K562 (cell line): ENCODE results near the gene GATAD2B. TPM values are rescaled to one million over a fixed set of nuclear protein-coding genes. Genes with fewer than 3 reads are reported as not detected.

ENCODE experiments used
- CBX3 ChIP-seq, 2 experiments: IDR thresholded peaks; 1 replicate in 1 of 2; 2 replicates in 1 of 2; pipeline ENCODE4 v1.6.1; 2012; ENCODE audit warnings: inconsistent platforms in 2 of 2, low read length in 2 of 2, borderline replicate concordance in 1 of 2, control low read depth in 1 of 2
- EWSR1 ChIP-seq: fragments of 450-650 bp; IDR thresholded peaks from 2 replicates; pipeline ENCODE4 v1.6.1; 2018; ENCODE audit warnings: borderline replicate concordance, mild to moderate bottlenecking, low read depth, moderate library complexity; ENCODE audit not compliant: partially characterized antibody
- HNRNPLL ChIP-seq: fragments of 200-400 bp; formaldehyde crosslinking; IDR thresholded peaks from 2 replicates; pipeline ENCODE4 v1.6.1; 2017; ENCODE audit warnings: low read length, low read depth, mild to moderate bottlenecking; ENCODE audit not compliant: poor library complexity, severe bottlenecking
- KLF10 ChIP-seq: fragments of 250-450 bp; sonication (Bioruptor Pico); IDR thresholded peaks from 2 replicates; pipeline ENCODE4 v1.6.1; 2021; ENCODE audit warnings: matching md5 sums
- LCOR ChIP-seq: sonication (generic); formaldehyde crosslinking; IDR thresholded peaks from 2 replicates; pipeline ENCODE4 v1.8.0; 2022; ENCODE audit warnings: mild to moderate bottlenecking, missing genetic modification reagents
- MTA3 ChIP-seq: fragments of 450-650 bp; formaldehyde crosslinking; IDR thresholded peaks from 2 replicates; pipeline ENCODE4 v1.6.1; 2017; ENCODE audit warnings: mild to moderate bottlenecking, borderline replicate concordance
- MYC ChIP-seq, 2 experiments: fragments of 250-450 bp in 1 of 2; sonication (Bioruptor Pico) in 1 of 2; IDR thresholded peaks; 2 replicates each; pipeline versions ENCODE4 v1.5.1 to v1.6.1; 2012 to 2021; ENCODE audit warnings: low read depth in 2 of 2, borderline replicate concordance in 1 of 2, improper control_type of control experiment in 1 of 2, low read length in 1 of 2, mild to moderate bottlenecking in 1 of 2, moderate library complexity in 1 of 2
- ZNF316 ChIP-seq: fragments of 450-650 bp; IDR thresholded peaks from 2 replicates; pipeline ENCODE4 v1.6.1; 2016
- polyA plus RNA-seq, 8 experiments: library from polyadenylated mRNA; depleted of rRNA in 4 of 8; stranded (reverse) in 5 of 8; unstranded in 3 of 8; fragments of >200 nt; fragmentation: Nextera tagmentation in 2 of 8; fragmentation: Illumina TruSeq in 1 of 8; extraction: Ambion mirVana in 2 of 8; extraction: Trizol in 1 of 8; gene quantifications; 2 replicates each; pipeline versions ENCODE4 v1.2.1 to v1.2.3, GENCODE V29; 2011 to 2014; ENCODE audit warnings: inconsistent platforms in 1 of 8, missing spikeins in 1 of 8
- total RNA-seq, 7 experiments: library from RNA; depleted of rRNA in 6 of 7; stranded (reverse); fragments of >200 nt in 6 of 7; fragmentation: Illumina TruSeq in 2 of 7; extraction: Trizol in 2 of 7; gene quantifications; 2 replicates each; pipeline versions ENCODE4 v1.2.1 to v1.2.3, GENCODE V29; 2011 to 2021; ENCODE audit warnings: low replicate concordance in 1 of 7
- TF ChIP-seq, protein P1 (sequence below), 3 experiments: fragments of 200-800 bp in 1 of 3; fragments of 250-450 bp in 1 of 3; fragments of 450-650 bp in 1 of 3; sonication (Bioruptor Pico) in 1 of 3; sonication (Bioruptor generic) in 1 of 3; formaldehyde crosslinking in 1 of 3; IDR thresholded peaks; 2 replicates each; pipeline versions ENCODE4 v1.6.1 to v1.8.0; 2016 to 2022; ENCODE audit warnings: mild to moderate bottlenecking in 2 of 3, missing genetic modification characterization in 2 of 3, missing compliant biosample characterization in 1 of 3, moderate library complexity in 1 of 3
- TF ChIP-seq, protein P2 (sequence below): fragments of 450-650 bp; IDR thresholded peaks from 2 replicates; pipeline ENCODE4 v1.6.1; 2016; ENCODE audit warnings: low read depth
- TF ChIP-seq, protein P3 (sequence below): fragments of 250-450 bp; sonication (Bioruptor Pico); IDR thresholded peaks from 2 replicates; pipeline ENCODE4 v1.4.0; 2020; ENCODE audit warnings: mild to moderate bottlenecking, moderate library complexity

The GATAD2B gene
- total and polyA plus RNA-seq, 9 of the 15 experiments (the other 6 are each of a cell fraction or from before 2014, with no cell fraction given): 1.5 to 40.2 (median 4.9) TPM

DNA sequence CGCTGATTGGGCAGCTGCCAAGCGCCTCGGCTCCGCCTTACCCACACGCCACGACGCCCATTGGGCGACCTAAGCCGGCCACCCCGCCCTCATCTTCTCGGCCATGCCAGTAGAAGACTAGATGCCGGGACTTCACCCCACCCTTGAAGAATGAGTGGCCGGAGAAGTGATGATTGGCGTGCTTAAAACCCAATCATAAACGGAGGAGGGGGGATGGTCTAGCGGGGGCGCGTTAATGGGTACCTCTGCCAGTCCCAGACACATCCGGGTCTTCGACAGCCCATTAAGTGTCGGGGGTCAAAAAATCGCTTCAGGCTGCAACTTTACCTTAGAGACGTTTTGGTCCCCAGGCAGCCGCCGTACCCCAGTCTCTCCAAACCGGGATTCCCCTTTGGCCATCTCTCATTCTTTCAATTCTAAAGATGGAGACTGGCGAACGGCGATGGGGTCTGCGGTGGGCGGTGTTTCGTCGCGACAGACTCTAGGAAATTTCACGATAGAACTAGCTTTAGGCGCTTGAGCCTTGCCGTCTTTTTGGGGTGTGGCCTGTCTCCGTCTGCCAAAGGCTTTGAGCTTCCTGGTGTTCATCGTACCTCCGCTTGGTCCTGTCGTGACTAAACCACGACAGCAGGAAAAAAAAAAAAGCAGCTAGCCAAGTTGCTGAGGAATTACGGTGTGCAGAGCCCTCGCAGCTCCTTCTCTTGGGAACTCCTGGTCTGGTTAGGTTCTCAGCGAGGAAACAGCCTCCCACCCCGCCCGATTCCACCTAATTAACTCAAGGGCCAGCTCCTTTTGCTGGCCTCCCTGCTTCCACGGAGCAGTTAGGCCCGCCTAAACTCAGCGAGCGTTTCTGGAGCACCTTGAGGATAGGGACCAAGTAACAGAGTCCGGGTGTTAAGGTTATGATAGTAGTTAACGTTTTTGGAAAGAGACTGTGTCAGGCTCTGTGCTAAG is at the start of gene GATAD2B (continued):
- TF ChIP-seq, protein P1, sequence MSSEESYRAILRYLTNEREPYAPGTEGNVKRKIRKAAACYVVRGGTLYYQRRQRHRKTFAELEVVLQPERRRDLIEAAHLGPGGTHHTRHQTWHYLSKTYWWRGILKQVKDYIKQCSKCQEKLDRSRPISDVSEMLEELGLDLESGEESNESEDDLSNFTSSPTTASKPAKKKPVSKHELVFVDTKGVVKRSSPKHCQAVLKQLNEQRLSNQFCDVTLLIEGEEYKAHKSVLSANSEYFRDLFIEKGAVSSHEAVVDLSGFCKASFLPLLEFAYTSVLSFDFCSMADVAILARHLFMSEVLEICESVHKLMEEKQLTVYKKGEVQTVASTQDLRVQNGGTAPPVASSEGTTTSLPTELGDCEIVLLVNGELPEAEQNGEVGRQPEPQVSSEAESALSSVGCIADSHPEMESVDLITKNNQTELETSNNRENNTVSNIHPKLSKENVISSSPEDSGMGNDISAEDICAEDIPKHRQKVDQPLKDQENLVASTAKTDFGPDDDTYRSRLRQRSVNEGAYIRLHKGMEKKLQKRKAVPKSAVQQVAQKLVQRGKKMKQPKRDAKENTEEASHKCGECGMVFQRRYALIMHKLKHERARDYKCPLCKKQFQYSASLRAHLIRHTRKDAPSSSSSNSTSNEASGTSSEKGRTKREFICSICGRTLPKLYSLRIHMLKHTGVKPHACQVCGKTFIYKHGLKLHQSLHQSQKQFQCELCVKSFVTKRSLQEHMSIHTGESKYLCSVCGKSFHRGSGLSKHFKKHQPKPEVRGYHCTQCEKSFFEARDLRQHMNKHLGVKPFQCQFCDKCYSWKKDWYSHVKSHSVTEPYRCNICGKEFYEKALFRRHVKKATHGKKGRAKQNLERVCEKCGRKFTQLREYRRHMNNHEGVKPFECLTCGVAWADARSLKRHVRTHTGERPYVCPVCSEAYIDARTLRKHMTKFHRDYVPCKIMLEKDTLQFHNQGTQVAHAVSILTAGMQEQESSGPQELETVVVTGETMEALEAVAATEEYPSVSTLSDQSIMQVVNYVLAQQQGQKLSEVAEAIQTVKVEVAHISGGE (CRISPR knock-in tag; IDR thresholded peaks at IDR 0.05): peak in 1 of 3 experiments; percentile 53; a peak in 1 of 6 replicates
- TF ChIP-seq HNRNPLL (peak; percentile 19), LCOR (peak; percentile 68; the same call in 1 of the 2 replicates), ZNF316 (no peak), MTA3 (peak; percentile 96), KLF10 (CRISPR knock-in tag) (no peak), MYC (IDR thresholded peaks at IDR 0.05; ENCODE audit: low read depth, low read length) (0 out of 2 replicates have a peak, but pooled peaks have one; percentile 7), MYC (CRISPR knock-in tag; IDR thresholded peaks at IDR 0.05; ENCODE audit: borderline replicate concordance, low read depth) (no peak), CBX3 (IDR thresholded peaks at IDR 0.05; ENCODE audit: borderline replicate concordance in 1 of 2, low read length in 2 of 2) (0 out of 3 replicates have a peak, but pooled peaks of 1 of the 2 experiments have one; percentile 66), EWSR1 (no peak)
- TF ChIP-seq, protein P2, sequence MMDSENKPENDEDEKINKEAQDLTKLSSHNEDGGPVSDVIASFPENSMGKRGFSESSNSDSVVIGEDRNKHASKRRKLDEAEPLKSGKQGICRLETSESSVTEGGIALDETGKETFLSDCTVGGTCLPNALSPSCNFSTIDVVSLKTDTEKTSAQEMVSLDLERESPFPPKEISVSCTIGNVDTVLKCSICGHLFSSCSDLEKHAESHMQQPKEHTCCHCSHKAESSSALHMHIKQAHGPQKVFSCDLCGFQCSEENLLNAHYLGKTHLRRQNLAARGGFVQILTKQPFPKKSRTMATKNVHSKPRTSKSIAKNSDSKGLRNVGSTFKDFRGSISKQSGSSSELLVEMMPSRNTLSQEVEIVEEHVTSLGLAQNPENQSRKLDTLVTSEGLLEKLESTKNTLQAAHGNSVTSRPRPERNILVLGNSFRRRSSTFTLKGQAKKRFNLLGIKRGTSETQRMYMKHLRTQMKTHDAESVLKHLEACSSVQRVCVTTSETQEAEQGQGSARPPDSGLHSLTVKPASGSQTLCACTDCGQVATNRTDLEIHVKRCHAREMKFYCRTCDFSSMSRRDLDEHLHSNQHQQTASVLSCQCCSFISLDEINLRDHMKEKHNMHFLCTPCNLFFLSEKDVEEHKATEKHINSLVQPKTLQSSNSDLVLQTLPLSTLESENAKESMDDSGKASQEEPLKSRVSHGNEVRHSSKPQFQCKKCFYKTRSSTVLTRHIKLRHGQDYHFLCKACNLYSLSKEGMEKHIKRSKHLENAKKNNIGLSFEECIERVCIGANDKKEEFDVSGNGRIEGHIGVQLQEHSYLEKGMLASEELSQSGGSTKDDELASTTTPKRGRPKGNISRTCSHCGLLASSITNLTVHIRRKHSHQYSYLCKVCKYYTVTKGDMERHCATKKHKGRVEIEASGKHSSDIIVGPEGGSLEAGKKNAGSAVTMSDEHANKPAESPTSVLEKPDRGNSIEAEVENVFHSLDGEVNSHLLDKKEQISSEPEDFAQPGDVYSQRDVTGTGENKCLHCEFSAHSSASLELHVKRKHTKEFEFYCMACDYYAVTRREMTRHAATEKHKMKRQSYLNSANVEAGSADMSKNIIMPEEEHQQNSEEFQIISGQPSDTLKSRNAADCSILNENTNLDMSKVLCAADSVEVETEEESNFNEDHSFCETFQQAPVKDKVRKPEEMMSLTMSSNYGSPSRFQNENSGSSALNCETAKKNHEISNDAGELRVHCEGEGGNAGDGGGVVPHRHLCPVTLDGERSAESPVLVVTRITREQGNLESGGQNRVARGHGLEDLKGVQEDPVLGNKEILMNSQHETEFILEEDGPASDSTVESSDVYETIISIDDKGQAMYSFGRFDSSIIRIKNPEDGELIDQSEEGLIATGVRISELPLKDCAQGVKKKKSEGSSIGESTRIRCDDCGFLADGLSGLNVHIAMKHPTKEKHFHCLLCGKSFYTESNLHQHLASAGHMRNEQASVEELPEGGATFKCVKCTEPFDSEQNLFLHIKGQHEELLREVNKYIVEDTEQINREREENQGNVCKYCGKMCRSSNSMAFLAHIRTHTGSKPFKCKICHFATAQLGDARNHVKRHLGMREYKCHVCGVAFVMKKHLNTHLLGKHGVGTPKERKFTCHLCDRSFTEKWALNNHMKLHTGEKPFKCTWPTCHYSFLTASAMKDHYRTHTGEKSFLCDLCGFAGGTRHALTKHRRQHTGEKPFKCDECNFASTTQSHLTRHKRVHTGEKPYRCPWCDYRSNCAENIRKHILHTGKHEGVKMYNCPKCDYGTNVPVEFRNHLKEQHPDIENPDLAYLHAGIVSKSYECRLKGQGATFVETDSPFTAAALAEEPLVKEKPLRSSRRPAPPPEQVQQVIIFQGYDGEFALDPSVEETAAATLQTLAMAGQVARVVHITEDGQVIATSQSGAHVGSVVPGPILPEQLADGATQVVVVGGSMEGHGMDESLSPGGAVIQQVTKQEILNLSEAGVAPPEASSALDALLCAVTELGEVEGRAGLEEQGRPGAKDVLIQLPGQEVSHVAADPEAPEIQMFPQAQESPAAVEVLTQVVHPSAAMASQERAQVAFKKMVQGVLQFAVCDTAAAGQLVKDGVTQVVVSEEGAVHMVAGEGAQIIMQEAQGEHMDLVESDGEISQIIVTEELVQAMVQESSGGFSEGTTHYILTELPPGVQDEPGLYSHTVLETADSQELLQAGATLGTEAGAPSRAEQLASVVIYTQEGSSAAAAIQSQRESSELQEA: peak; percentile 92
- TF ChIP-seq, protein P3, sequence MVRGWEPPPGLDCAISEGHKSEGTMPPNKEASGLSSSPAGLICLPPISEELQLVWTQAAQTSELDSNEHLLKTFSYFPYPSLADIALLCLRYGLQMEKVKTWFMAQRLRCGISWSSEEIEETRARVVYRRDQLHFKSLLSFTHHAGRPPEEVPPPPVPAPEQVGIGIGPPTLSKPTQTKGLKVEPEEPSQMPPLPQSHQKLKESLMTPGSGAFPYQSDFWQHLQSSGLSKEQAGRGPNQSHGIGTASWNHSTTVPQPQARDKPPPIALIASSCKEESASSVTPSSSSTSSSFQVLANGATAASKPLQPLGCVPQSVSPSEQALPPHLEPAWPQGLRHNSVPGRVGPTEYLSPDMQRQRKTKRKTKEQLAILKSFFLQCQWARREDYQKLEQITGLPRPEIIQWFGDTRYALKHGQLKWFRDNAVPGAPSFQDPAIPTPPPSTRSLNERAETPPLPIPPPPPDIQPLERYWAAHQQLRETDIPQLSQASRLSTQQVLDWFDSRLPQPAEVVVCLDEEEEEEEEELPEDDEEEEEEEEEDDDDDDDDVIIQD (CRISPR knock-in tag): no peak
